GM19324 (cell line): ENCODE measurements around the gene SGK1.

Experiments
- ATAC-seq: cut with Tn5 transposase; IDR thresholded peaks from one replicate; pipeline ENCODE4 v1.9.1; 2021; ENCODE audit warnings: mild to moderate bottlenecking, moderate library complexity; ENCODE audit not compliant: unreplicated experiment, low FRiP score

The SGK1 gene

GRCh38 chr6:134146268-134147033 lies 171.5 kb downstream of the SGK1 start:
- no peak for ATAC-seq

- ATAC-seq, result no peak
Measured at GRCh38 chr6:134145786-134146185, 172.1 kb downstream of the SGK1 start.

GRCh38 chr6:134138226-134138975 lies 179.5 kb downstream of the SGK1 start:
- ATAC-seq, result no peak

- no peak for ATAC-seq
Measured at GRCh38 chr6:134134654-134135053, 183.3 kb downstream of the SGK1 start.

GRCh38 chr6:134132494-134133141 lies 185.3 kb downstream of the SGK1 start:
- ATAC-seq, result no peak

- no peak for ATAC-seq
Measured at GRCh38 chr6:134131530-134132139, 186.3 kb downstream of the SGK1 start.

- ATAC-seq, result no peak
Measured at GRCh38 chr6:134128146-134128545, 189.8 kb downstream of the SGK1 start.

- ATAC-seq, result no peak
Measured at GRCh38 chr6:134123666-134124208, 194.2 kb downstream of the SGK1 start.

GRCh38 chr6:134122775-134123174 lies 195.1 kb downstream of the SGK1 start:
- ATAC-seq, result no peak

- no peak for ATAC-seq
Measured at GRCh38 chr6:134119486-134119885, 198.4 kb downstream of the SGK1 start.
